ENCODE data around the gene PRG2. TPM values are rescaled to one million over a fixed set of nuclear protein-coding genes. Genes with fewer than 3 reads are reported as not detected.
"Not testable (repeated sequence)": the region's sequence is repeated elsewhere in the genome, so short reads cannot be mapped to it uniquely, and the experiment has no call there.

Gene PRG2
- total and polyA plus RNA-seq, 2 of the 4 experiments (the other 2 are of a cell fraction), result not detected

DNA sequence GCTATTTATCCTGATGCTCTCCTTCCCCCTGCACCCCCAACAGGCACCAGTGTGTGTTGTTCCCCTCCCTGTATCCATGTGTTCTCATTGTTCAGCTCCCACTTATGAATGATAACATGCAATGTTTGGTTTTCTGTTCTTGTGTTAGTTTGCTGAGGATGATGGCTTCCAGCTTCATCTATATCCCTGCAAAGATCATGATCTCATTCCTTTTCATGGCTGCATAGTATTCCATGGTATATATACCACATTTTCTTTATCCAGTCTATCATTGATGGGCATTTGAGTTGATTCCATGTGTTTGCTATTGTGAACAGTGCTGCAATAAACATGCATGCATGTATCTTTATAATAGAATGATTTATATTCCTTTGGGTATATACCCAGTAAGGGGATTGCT, 29.0 kb downstream of the PRG2 start:
- intact Hi-C loops (cut with micrococcal nuclease); H3K9ac ChIP-seq (ENCODE audit: low read depth, low read length); H2BK15ac ChIP-seq (ENCODE audit: low read depth, low read length); H2BK5ac ChIP-seq (ENCODE audit: low read depth, low read length, poor library complexity, severe bottlenecking); H2BK120ac ChIP-seq (ENCODE audit: low read depth, low read length); H3K23ac ChIP-seq (ENCODE audit: low read depth, low read length); H3K18ac ChIP-seq (ENCODE audit: low read depth, low read length); H3K4ac ChIP-seq (ENCODE audit: low read depth, low read length); H3K4me1 ChIP-seq (ENCODE audit: control insufficient read depth, insufficient read depth, low read length); DNase-seq; H2AK5ac ChIP-seq (ENCODE audit: low read depth, low read length); H2AK9ac ChIP-seq (replicated peaks; ENCODE audit: low read depth, low read length, poor library complexity); POLR2A ChIA-PET (ENCODE audit: unreplicated experiment); H3K9me3 ChIP-seq (ENCODE audit: control insufficient read depth, insufficient read depth, low read length); H3K14ac ChIP-seq (replicated peaks; ENCODE audit: low read depth, low read length); H3K4me3 ChIP-seq (ENCODE audit: insufficient read depth, low read depth, low read length); H4K5ac ChIP-seq (ENCODE audit: low read depth, low read length); H2AFZ ChIP-seq (replicated peaks; ENCODE audit: low read length, poor library complexity); BruUV-seq (replicated peaks); H3K36me3 ChIP-seq (ENCODE audit: control insufficient read depth, insufficient read depth, low read length); H3K56ac ChIP-seq (ENCODE audit: extremely low read depth, insufficient read depth, low read length); H2BK20ac ChIP-seq (ENCODE audit: low read depth, low read length); H4K8ac ChIP-seq (ENCODE audit: low read depth in 2 of 2, low read length in 2 of 2); H3K79me1 ChIP-seq (ENCODE audit: low read depth in 1 of 2, low read length in 2 of 2); ATAC-seq (ENCODE audit: low read depth); H3K27ac ChIP-seq (ENCODE audit: insufficient read depth, low read length); H3K4me2 ChIP-seq (ENCODE audit: low read depth, low read length); H4K20me1 ChIP-seq (ENCODE audit: insufficient read depth, low read length); dilution Hi-C loops (cut with HindIII; ENCODE audit: low sequenced_read_pairs, unreplicated experiment); H4K91ac ChIP-seq (ENCODE audit: insufficient read depth, low read depth, low read length); H3K9me1 ChIP-seq (ENCODE audit: insufficient read depth, low read length): not testable (repeated sequence)
- CTCF ChIA-PET, result interaction anchor here (0.6 kb wide), 2 partner anchors 18 to 87 kb away, joined by 3 read pairs; no protein-coding TSS in a partner anchor
- peaks cover 47% of the 10 kb centered on the region for H3K27me3 ChIP-seq (ENCODE audit: control insufficient read depth, insufficient read depth, low read length)
- in situ Hi-C loops (cut with MboI; ENCODE audit: low sequenced_read_pairs), result loop anchor here (25.0 kb wide), 1 partner anchor 524 kb away; no protein-coding TSS in a partner anchor
